SIG-M5 (cell line): ENCODE data around the gene RNF34.
"Not testable (repeated sequence)": the region's sequence is repeated elsewhere in the genome, so short reads cannot be mapped to it uniquely, and the experiment has no call there.

Experiments
- DNase-seq: peaks from one replicate; lab custom pipeline; 2025; lab: John Stamatoyannopoulos, UW

The RNF34 gene, protein sequence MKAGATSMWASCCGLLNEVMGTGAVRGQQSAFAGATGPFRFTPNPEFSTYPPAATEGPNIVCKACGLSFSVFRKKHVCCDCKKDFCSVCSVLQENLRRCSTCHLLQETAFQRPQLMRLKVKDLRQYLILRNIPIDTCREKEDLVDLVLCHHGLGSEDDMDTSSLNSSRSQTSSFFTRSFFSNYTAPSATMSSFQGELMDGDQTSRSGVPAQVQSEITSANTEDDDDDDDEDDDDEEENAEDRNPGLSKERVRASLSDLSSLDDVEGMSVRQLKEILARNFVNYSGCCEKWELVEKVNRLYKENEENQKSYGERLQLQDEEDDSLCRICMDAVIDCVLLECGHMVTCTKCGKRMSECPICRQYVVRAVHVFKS

GRCh38 chr12:121399391-121400331 is at the start of gene RNF34:
Gene RNF34 (plus strand): TSS chr12:121400118. CDS start chr12:121400213, 95 bp downstream.
- peak; percentile 93 for DNase-seq

- DNase-seq: peak; percentile 98
Measured at GRCh38 chr12:121351820-121352681, 47.9 kb upstream of the RNF34 start, which contains the start of gene ANAPC5. Gene ANAPC5 (minus strand): TSS chr12:121352411. CDS start chr12:121352340, 71 bp downstream.

DNA sequence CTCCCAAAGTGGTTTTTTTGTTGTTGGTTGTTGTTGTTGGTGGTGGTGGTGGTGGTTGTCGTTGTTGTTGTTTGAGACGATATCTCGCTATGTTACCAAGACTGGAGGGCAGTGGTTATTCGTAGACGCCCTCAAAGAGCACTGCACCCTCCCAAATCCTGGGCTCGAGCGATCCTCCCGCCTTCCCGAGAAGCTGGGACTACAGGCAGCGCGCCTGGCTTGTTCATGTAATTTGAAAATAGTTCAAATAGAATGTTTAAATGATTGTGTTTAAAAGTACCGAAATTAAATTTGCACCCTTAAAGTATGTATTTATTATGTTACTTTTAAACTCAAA is 47.3 kb upstream of the RNF34 start:
- no peak for DNase-seq

GRCh38 chr12:121355818-121356217 is 44.1 kb upstream of the RNF34 start:
- DNase-seq: no peak

DNA sequence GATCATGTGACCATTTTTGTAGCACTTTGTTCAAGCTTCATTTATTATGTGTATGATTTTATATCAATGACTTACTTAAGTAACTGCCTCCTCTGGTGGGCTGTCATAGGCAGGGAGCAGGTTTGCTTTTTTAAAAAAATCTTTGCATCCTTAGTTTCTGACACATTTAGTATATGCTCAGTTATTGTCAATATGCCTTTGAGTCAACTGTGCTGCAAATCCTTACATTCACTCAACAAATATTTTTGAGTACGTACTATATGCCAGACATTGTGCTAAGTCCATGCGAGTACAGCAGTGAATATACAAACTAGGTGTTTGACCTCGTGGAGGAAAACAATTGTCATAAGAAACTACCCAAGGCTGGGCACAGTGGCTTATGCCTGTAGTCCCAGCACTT is 43.3 kb upstream of the RNF34 start:
- no peak for DNase-seq

- no peak for DNase-seq
Measured at GRCh38 chr12:121357331-121357730, 42.6 kb upstream of the RNF34 start.

GRCh38 chr12:121358073-121358472 is 41.8 kb upstream of the RNF34 start:
- DNase-seq: no peak

- no peak for DNase-seq
Measured at GRCh38 chr12:121364683-121365121, 35.2 kb upstream of the RNF34 start.

- no peak for DNase-seq
Measured at GRCh38 chr12:121365416-121366062, 34.4 kb upstream of the RNF34 start.

GRCh38 chr12:121366063-121366459 is 33.9 kb upstream of the RNF34 start:
- DNase-seq: no peak

GRCh38 chr12:121371404-121371803 is 28.5 kb upstream of the RNF34 start:
- no peak for DNase-seq

- DNase-seq: no peak
Measured at GRCh38 chr12:121373755-121374154, 26.2 kb upstream of the RNF34 start.

DNA sequence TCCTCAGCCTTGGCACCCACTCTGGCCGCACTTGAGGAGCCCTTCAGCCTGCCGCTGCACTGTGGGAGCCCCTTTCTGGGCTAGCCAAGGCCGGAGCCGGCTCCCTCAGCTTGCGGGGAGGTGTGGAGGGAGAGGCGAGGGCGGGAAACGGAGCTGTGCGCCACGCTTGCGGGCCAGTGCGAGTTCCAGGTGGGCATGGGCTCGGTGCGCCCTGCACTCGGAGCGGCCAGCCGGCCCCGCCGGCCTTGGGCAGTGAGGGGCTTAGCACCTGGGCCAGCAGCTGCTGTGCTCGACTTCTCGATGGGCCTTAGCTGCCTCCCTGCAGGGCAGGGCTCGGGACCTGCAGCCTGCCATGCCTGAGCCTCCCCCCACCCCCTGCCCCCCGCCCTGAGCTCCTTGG is 25.6 kb upstream of the RNF34 start:
- not testable (repeated sequence) for DNase-seq

DNA sequence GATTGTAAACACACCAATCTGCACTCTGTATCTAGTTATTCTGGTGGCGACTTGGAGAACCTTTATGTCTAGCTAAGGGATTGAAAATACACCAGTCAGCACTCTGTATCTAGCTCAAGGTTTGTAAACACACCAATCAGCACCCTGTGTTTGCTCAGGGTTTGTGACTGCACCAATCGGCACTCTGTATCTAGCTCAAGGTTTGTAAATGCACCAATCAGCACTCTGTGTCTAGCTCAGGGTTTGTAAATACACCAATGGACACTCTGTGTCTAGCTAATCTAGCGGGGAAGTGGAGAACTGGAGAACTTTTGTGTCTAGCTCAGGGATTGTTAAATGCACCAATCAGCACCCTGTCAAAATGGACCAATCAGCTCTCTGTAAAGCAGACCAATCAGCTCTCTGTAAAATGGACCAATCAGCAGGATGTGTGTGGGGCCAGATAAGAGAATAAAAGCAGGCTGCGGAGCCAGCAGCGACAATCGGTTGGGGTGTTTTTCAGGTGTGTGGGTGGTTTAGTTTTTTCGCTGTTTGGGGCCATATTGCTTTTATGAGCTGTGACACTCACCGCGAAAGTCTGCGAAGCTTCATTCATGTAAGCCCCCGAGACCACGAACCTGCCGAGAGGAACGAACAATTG is 24.9 kb upstream of the RNF34 start:
- DNase-seq: not testable (repeated sequence)

DNA sequence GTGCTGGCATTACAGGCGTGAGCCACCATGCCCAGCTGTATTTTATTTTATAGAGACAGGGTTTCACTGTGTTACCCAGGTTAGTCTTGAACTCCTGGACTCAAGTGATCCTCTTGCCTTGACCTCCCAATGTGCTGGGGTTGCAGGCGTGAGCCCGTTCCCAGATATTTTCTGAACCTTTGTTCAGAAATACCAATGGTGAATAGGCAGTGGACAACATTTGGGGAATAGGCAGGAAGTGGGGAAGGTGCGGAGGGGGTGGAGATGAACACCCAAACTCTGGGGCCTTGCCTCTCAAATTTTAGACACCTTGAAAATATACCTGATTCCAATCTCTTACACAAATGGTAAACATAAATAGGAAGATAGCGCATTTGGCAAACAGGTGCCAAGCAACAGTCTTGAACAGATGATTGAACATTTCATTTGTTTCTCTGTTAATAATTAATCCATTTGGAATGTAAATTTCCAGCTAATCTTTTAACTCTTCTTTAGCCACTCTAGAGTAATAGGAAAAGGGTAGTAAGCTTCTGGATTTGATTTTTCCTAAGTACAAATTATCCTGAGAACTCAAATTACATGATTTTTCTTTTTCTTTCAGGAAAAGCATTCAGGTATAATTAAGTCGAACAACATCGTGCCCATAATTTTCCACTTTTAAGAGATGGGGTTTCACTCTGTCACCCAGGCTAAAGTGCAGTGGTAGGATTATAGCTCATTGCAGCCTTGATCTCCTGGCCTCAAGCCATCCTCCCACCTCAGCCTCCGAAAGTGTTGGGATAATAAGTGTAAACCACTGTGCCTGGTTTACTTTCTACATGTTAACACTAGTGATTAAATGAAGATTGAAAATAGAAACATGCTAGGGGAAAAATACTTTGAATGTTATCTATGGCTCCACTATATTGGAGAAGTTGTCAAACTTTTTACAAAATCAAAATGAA is 22.9 kb upstream of the RNF34 start:
- DNase-seq: no peak

DNA sequence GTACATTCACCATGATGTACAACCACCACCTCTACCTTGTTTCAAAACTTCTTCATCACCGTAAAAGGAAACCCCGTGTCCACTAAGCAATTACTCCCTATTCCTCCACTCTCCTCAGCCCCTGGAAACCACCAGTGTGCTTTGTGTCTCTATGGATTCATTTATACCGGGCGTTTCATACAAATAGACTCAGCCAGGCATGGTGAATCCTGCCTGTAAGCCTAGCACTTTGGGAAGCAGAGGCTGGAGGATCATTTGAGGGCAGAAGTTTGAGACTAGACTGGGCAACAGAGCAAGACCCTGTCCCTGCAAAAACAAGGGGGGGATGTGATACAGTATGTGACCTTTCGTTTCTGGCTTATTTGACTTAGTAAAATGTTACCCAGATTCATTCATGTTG is 21.2 kb upstream of the RNF34 start:
- DNase-seq: no peak

DNA sequence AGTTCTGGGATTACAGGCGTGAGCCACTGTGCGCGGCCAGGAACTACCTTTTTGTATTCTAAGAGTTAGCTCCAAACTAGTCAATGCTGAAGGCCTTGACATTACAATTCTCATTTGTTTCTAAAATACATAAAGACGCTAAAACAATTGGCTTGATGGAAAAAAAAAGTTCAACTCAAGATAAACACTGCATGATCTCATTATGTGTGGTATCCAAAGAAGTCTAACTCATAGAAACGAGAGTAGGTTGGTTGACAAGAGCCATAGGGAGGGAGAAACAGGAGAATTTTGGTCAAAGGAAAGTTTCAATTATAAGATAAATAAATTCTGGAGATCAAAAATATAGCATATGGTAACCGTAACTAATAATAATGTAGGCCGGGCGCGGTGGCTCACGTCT is 20.0 kb upstream of the RNF34 start:
- no peak for DNase-seq

DNA sequence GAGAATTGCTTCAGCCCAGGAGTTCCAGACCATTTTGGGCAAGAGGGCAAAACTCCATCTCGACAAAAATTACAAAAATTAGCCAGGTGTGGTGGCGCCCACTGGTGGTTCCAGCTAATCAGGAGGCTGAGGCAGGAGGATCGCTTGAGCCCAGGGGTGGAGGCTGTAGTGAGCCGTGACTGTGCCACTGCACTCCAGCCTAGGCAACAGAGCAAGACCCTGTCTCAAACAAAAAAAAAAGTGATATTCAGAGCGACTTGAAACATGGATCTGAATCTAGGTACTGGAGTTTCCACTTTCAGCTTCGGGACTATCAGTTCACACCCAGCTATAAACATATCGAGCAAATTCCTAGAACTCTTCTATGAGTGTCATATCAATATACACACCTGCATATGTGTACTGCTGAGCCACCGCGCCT is 16.3 kb upstream of the RNF34 start:
- DNase-seq: no peak

- DNase-seq: not testable (repeated sequence)
Measured at GRCh38 chr12:121384891-121385290, 15.0 kb upstream of the RNF34 start.
